ENCODE results near the gene ANKRD36B.
"Not testable (repeated sequence)": the region's sequence is repeated elsewhere in the genome, so short reads cannot be mapped to it uniquely, and the experiment has no call there.

ANKRD36B gene

GRCh38 chr2:97589598-97590510 is at the start of gene ANKRD36B:
TSS of gene ANKRD36B (minus strand) at chr2:97589877. CDS start at chr2:97589685, 192 bp downstream.
- DNase-seq = peak; percentile 90

GRCh38 chr2:97626049-97626430 is 36.4 kb upstream of the ANKRD36B start:
- not testable (repeated sequence) for DNase-seq

GRCh38 chr2:97625354-97626048 is 35.8 kb upstream of the ANKRD36B start:
- DNase-seq = not testable (repeated sequence)

- DNase-seq = not testable (repeated sequence)
Observed at GRCh38 chr2:97622976-97623375, 33.3 kb upstream of the ANKRD36B start.

- not testable (repeated sequence) for DNase-seq
Observed at GRCh38 chr2:97620492-97620891, 30.8 kb upstream of the ANKRD36B start.

GRCh38 chr2:97618939-97619827 is 29.5 kb upstream of the ANKRD36B start:
- not testable (repeated sequence) for DNase-seq

- no peak for DNase-seq
Observed at GRCh38 chr2:97617911-97618310, 28.2 kb upstream of the ANKRD36B start.

GRCh38 chr2:97615746-97616145 is 26.1 kb upstream of the ANKRD36B start:
- not testable (repeated sequence) for DNase-seq

GRCh38 chr2:97611895-97612294 is 22.2 kb upstream of the ANKRD36B start:
- not testable (repeated sequence) for DNase-seq

- not testable (repeated sequence) for DNase-seq
Observed at GRCh38 chr2:97608745-97609144, 19.1 kb upstream of the ANKRD36B start.

GRCh38 chr2:97605524-97606339 is 16.1 kb upstream of the ANKRD36B start:
- DNase-seq = not testable (repeated sequence)

GRCh38 chr2:97605109-97605508 is 15.4 kb upstream of the ANKRD36B start:
- not testable (repeated sequence) for DNase-seq

GRCh38 chr2:97601537-97601936 is 11.9 kb upstream of the ANKRD36B start:
- not testable (repeated sequence) for DNase-seq

GRCh38 chr2:97596180-97596579 is 6.5 kb upstream of the ANKRD36B start:
- DNase-seq = not testable (repeated sequence)

- not testable (repeated sequence) for DNase-seq
Observed at GRCh38 chr2:97593520-97593919, 3.8 kb upstream of the ANKRD36B start.

GRCh38 chr2:97590515-97591394 is 1.1 kb upstream of the ANKRD36B start:
- DNase-seq = peak; percentile 85

- not testable (repeated sequence) for DNase-seq
Observed at GRCh38 chr2:97589257-97589597, 450 bp downstream of the ANKRD36B start.

GRCh38 chr2:97565674-97566073 is 24.0 kb downstream of the ANKRD36B start:
- DNase-seq = not testable (repeated sequence)

- not testable (repeated sequence) for DNase-seq
Observed at GRCh38 chr2:97552406-97552805, 37.3 kb downstream of the ANKRD36B start.

GRCh38 chr2:97550498-97550897 is 39.2 kb downstream of the ANKRD36B start:
- DNase-seq = not testable (repeated sequence)

GRCh38 chr2:97549058-97549457 is 40.6 kb downstream of the ANKRD36B start:
- peak; percentile 23 for DNase-seq
